Smooth muscle cell (in vitro differentiated cells): Measurements from ENCODE around the gene GABBR2. TPM values are rescaled to one million over a fixed set of nuclear protein-coding genes. Genes with fewer than 3 reads are reported as not detected.

Experiments used
- DNase-seq: peaks from one replicate; lab custom pipeline; 2025; ENCODE audit not compliant: unreplicated experiment; lab: John Stamatoyannopoulos, UW
- H2AFZ ChIP-seq: fragments of 200-600 bp; sonication (generic); 2 replicates; pipeline ENCODE4 v1.6.0; 2016; ENCODE audit warnings: antibody characterized with exemption, low read depth, mild to moderate bottlenecking
- H3F3A ChIP-seq: fragments of 200-600 bp; sonication (generic); 2 replicates; pipeline ENCODE4 v1.6.0; 2017; ENCODE audit warnings: antibody characterized with exemption, low read depth
- H3K27ac ChIP-seq: fragments of 200-600 bp; sonication (generic); 2 replicates; pipeline ENCODE4 v1.5.1; 2016; ENCODE audit warnings: low read depth, mild to moderate bottlenecking
- H3K27me3 ChIP-seq: fragments of 200-600 bp; sonication (generic); 2 replicates; pipeline ENCODE4 v1.6.1; 2016; ENCODE audit warnings: low read depth, mild to moderate bottlenecking
- H3K36me3 ChIP-seq: fragments of 200-600 bp; sonication (generic); 2 replicates; pipeline ENCODE4 v1.5.1; 2016; ENCODE audit warnings: low read depth
- H3K4me1 ChIP-seq: fragments of 200-600 bp; sonication (generic); 2 replicates; pipeline ENCODE4 v1.5.1; 2016; ENCODE audit warnings: low read depth
- H3K4me2 ChIP-seq: fragments of 200-600 bp; sonication (generic); 2 replicates; pipeline ENCODE4 v1.6.0; 2016; ENCODE audit warnings: mild to moderate bottlenecking
- H3K4me3 ChIP-seq: fragments of 200-600 bp; sonication (generic); 2 replicates; pipeline ENCODE4 v1.5.1; 2016; ENCODE audit warnings: mild to moderate bottlenecking
- H3K79me2 ChIP-seq: fragments of 200-600 bp; sonication (generic); 2 replicates; pipeline ENCODE4 v1.6.0; 2016; ENCODE audit warnings: low read depth, mild to moderate bottlenecking
- H3K9ac ChIP-seq: fragments of 200-600 bp; sonication (generic); 2 replicates; pipeline ENCODE4 v1.6.0; 2016; ENCODE audit warnings: low read depth
- H3K9me3 ChIP-seq: fragments of 200-600 bp; sonication (generic); replicated peaks from 2 replicates; pipeline ENCODE4 v1.5.1; 2016; ENCODE audit warnings: low read depth
- H4K20me1 ChIP-seq: fragments of 200-600 bp; sonication (generic); 2 replicates; pipeline ENCODE4 v1.6.0; 2016; ENCODE audit warnings: low read depth
- WGBS: methylation state at CpG from one replicate; pipeline ENCODE4 v1.1.7; 2016; ENCODE audit warnings: low lambda C conversion rate; 5-methylcytosine and 5-hydroxymethylcytosine counted together
- polyA plus RNA-seq: library from polyadenylated mRNA; unstranded; fragments of >200 nt; fragmentation: Nextera tagmentation; extraction: Ambion mirVana; gene quantifications from 2 replicates; pipeline ENCODE4 v1.2.1, GENCODE V29; 2016
- total RNA-seq: library from RNA; depleted of rRNA; stranded (reverse); fragments of >200 nt; gene quantifications from 2 replicates; pipeline ENCODE4 v1.2.3, GENCODE V29; 2014
- TF ChIP-seq, protein P1 (sequence below): fragments of 200-600 bp; sonication (generic); IDR thresholded peaks from 2 replicates; pipeline ENCODE4 v1.5.1; 2017; ENCODE audit warnings: borderline replicate concordance, mild to moderate bottlenecking, antibody characterized with exemption; ENCODE audit not compliant: insufficient read depth, poor library complexity, severe bottlenecking

Gene GABBR2
- total and polyA plus RNA-seq, 2 experiments from 2014 or later: 0.25 TPM; not detected in 1

DNA sequence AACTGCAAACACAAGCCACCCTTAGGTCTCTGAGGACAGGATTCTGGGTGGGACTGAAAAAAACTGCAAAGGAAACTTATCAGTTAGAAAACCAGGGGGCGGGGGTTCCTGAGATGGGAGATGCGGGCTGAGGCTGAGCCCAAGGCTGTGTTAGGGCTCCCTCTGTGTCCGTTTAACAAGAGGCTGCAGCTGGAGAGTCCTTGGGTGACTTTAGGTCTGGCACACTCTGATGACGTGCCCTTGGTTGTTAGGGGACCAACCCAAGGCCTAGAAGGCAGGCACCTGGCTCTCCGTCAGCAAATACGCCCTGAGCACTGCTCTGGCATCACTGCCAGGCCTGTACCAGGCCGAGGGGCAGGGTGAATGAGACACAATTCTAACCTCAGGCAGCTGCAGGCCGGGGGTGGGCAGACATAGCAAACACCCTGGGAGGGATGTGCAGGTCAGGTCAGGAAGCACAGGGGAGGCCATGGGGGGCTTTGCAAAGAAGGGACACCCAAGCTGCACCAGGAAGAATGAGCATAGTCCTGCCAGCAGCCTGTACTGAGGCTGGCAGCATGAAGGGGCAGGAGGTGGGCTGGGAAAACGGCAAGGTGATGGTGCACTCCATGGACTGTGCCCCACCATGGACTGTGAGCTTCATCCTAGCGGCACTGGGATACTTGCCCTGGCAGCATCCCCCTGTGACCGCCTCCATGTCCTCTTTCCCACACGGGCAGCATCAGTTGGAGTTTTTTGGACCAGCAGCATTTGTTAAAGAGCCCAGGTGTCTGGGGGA is 137.9 kb downstream of the GABBR2 start:
- TF ChIP-seq, protein P1, sequence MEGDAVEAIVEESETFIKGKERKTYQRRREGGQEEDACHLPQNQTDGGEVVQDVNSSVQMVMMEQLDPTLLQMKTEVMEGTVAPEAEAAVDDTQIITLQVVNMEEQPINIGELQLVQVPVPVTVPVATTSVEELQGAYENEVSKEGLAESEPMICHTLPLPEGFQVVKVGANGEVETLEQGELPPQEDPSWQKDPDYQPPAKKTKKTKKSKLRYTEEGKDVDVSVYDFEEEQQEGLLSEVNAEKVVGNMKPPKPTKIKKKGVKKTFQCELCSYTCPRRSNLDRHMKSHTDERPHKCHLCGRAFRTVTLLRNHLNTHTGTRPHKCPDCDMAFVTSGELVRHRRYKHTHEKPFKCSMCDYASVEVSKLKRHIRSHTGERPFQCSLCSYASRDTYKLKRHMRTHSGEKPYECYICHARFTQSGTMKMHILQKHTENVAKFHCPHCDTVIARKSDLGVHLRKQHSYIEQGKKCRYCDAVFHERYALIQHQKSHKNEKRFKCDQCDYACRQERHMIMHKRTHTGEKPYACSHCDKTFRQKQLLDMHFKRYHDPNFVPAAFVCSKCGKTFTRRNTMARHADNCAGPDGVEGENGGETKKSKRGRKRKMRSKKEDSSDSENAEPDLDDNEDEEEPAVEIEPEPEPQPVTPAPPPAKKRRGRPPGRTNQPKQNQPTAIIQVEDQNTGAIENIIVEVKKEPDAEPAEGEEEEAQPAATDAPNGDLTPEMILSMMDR: no peak
- H3K36me3 ChIP-seq: no peaks in the 10 kb centered on the region
- no peaks in the 10 kb centered on the region for H3K27me3 ChIP-seq
- no peaks in the 10 kb centered on the region for H3K79me2 ChIP-seq
- WGBS: 85% methylated on average over 12 of the region's 12 CpGs
- no peaks in the 10 kb centered on the region for H4K20me1 ChIP-seq
- no peak overlapping the region for H3K27ac ChIP-seq
- no peak overlapping the region for H3K9ac ChIP-seq
- no peak overlapping the region for H2AFZ ChIP-seq
- no peak overlapping the region for H3K4me3 ChIP-seq
- no peaks in the 10 kb centered on the region for H3F3A ChIP-seq
- no peak for DNase-seq
- no peak overlapping the region for H3K4me2 ChIP-seq
- no peaks in the 10 kb centered on the region for H3K9me3 ChIP-seq
- H3K4me1 ChIP-seq: no peaks in the 10 kb centered on the region

DNA sequence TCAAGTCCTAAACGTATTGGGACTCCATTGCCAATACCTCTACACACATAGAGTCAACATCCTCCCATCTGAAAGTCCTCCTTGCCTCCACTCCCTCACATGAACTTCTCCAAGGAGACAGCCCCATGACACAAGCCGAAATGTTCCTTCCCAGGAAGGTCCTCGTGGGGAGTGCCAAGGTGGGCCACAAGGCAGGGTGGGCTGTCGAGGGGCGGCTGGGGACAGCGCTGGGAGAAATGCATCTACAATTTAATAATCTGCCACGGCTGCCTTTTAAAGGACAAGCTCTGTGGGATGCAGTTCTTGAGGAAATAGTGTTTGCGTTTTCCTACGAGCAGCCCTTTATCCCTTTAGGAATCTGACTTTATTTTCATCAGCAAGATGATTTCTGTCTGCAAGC is 138.7 kb downstream of the GABBR2 start:
- Histone ChIP-seq H3K4me1 (no peaks in the 10 kb centered on the region), H3F3A (no peaks in the 10 kb centered on the region), H3K9ac (no peak overlapping the region), H3K9me3 (no peaks in the 10 kb centered on the region), H3K36me3 (no peaks in the 10 kb centered on the region), H3K27me3 (no peaks in the 10 kb centered on the region), H4K20me1 (no peaks in the 10 kb centered on the region), H3K4me3 (no peak overlapping the region), H3K4me2 (no peak overlapping the region), H3K79me2 (no peaks in the 10 kb centered on the region), H2AFZ (no peak overlapping the region), H3K27ac (no peak overlapping the region)
- DNase-seq: no peak
- TF ChIP-seq, protein P1: no peak
- 91% methylated on average over 9 of the region's 9 CpGs for WGBS

DNA sequence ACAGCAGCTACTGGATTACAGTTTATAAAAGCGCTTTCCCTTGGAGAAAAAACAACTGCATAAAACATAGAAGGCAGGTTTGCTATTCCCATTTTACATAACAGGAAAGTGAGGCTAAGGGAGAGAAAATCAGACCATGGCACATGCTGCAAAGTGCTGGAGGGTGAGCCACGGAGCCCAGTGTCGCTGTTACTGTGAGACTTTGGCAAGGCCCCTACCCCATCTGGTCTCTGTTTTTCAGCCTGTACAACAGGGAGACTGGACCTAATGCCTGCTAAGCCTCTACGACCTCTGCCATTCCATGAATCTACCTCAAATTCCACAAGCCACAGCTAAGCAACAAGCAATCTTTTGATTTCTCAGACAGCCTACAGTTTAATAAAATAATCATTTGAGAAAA is 139.2 kb downstream of the GABBR2 start:
- WGBS: 86% methylated on average over 4 of the region's 4 CpGs
- no peaks in the 10 kb centered on the region for H3K9me3 ChIP-seq
- H3K27me3 ChIP-seq: no peaks in the 10 kb centered on the region
- H3F3A ChIP-seq: no peaks in the 10 kb centered on the region
- H3K4me2 ChIP-seq: no peak overlapping the region
- TF ChIP-seq, protein P1: no peak
- H3K4me1 ChIP-seq: no peaks in the 10 kb centered on the region
- H3K36me3 ChIP-seq: no peaks in the 10 kb centered on the region
- H3K4me3 ChIP-seq: no peak overlapping the region
- H3K79me2 ChIP-seq: no peaks in the 10 kb centered on the region
- H3K27ac ChIP-seq: no peak overlapping the region
- no peak overlapping the region for H3K9ac ChIP-seq
- no peak overlapping the region for H2AFZ ChIP-seq
- H4K20me1 ChIP-seq: no peaks in the 10 kb centered on the region
- no peak for DNase-seq
